Spleen (tissue), 7 donors: ENCODE measurements around the gene ALX4.

Source experiments
- CTCF ChIP-seq, 11 experiments: fragments of 200-600 bp in 7 of 11; fragments of 450-650 bp in 4 of 11; sonication (generic) in 4 of 11; IDR thresholded peaks in 8 of 11; conservative IDR thresholded peaks in 3 of 11; 1 replicate in 7 of 11; 2 replicates in 4 of 11; pipeline versions ENCODE4 v1.4.0 to v1.8.0; 2016 to 2021; ENCODE audit warnings: antibody characterized with exemption in 11 of 11, inconsistent platforms in 4 of 11, mild to moderate bottlenecking in 1 of 11
- POLR2A ChIP-seq, 3 donors: fragments of 450-650 bp; IDR thresholded peaks; one replicate each; pipeline ENCODE4 v1.5.1; 2017; ENCODE audit warnings: antibody characterized with exemption in 3 of 3, mild to moderate bottlenecking in 1 of 3
- donor health status: DM: no; HTN: no; CAD: no; lungs with moderate emphysema.
- donor health status: DM: no; HTN: no; CAD: no.
- donor health status: DM: no; HTN: no; CAD: no.

- no peak for TF ChIP-seq CTCF (IDR thresholded peaks at IDR 0.05 in 8 of 11, conservative IDR thresholded peaks at IDR 0.05 in 3 of 11)
- no peak for TF ChIP-seq POLR2A (IDR thresholded peaks at IDR 0.05)
Observed at GRCh38 chr11:44358713-44359112, 48.8 kb upstream of the ALX4 start.
